ENCODE data around the gene MFSD6.

DNA sequence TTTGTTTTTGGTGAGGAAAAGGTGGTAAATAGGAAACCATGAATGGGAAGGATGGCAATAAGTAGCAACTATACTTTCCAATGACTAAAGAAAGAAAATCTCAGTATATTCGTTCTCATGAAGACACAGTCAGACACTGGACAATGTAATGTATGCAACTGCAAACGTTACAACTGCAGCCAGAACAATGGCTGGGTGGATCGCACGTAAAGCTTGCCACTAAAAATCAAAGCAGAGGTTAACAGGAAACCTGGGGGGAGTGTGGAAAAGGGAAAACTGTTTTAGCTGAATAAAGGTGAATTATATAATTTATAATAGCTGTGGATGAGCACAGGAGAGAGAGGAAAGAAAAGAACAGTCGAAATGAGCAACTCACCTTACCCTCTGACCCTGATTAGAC, 93.1 kb downstream of the MFSD6 start:
- TF ChIP-seq, protein P1, sequence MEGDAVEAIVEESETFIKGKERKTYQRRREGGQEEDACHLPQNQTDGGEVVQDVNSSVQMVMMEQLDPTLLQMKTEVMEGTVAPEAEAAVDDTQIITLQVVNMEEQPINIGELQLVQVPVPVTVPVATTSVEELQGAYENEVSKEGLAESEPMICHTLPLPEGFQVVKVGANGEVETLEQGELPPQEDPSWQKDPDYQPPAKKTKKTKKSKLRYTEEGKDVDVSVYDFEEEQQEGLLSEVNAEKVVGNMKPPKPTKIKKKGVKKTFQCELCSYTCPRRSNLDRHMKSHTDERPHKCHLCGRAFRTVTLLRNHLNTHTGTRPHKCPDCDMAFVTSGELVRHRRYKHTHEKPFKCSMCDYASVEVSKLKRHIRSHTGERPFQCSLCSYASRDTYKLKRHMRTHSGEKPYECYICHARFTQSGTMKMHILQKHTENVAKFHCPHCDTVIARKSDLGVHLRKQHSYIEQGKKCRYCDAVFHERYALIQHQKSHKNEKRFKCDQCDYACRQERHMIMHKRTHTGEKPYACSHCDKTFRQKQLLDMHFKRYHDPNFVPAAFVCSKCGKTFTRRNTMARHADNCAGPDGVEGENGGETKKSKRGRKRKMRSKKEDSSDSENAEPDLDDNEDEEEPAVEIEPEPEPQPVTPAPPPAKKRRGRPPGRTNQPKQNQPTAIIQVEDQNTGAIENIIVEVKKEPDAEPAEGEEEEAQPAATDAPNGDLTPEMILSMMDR (conservative IDR thresholded peaks at IDR 0.05; ENCODE audit: low read depth, low read length): no peak
- TF ChIP-seq EZH2phosphoT487 (IDR thresholded peaks at IDR 0.05; ENCODE audit: borderline replicate concordance, low read length) (no peak), EZH2 (IDR thresholded peaks at IDR 0.05; ENCODE audit: low read length, unreplicated experiment) (no peak)

Data from PC-3 (cell line).